ENCODE data around the gene HDAC4.

Gene HDAC4

GRCh38 chr2:239371726-239372686 lies 28.8 kb downstream of the HDAC4 start:
- H3K4me3 ChIP-seq (ENCODE audit: low read length), result no peak overlapping the region
- no peak for TF ChIP-seq CTCF (conservative IDR thresholded peaks at IDR 0.05; ENCODE audit: low read length)

GRCh38 chr2:239370876-239371725 lies 29.7 kb downstream of the HDAC4 start:
- no peak for TF ChIP-seq CTCF (conservative IDR thresholded peaks at IDR 0.05; ENCODE audit: low read length)
- no peak for DNase-seq (ENCODE audit: low read depth)
- no peak overlapping the region for H3K4me3 ChIP-seq (ENCODE audit: low read length)

More at GRCh38 chr2:239371726-239372686, 28.8 kb downstream of the HDAC4 start:
- DNase-seq (ENCODE audit: low read depth), result no peak

- TF ChIP-seq CTCF (conservative IDR thresholded peaks at IDR 0.05; ENCODE audit: low read length), result no peak
- no peak overlapping the region for H3K4me3 ChIP-seq (ENCODE audit: low read length)
- DNase-seq (ENCODE audit: low read depth), result no peak
These were observed 30.4 kb downstream of the HDAC4 start for GRCh38 chr2:239370403-239370802.

GRCh38 chr2:239369631-239370161 lies 31.1 kb downstream of the HDAC4 start:
- H3K4me3 ChIP-seq (ENCODE audit: low read length), result no peak overlapping the region
- peak; percentile 74 for DNase-seq (ENCODE audit: low read depth)
- TF ChIP-seq CTCF (conservative IDR thresholded peaks at IDR 0.05; ENCODE audit: low read length), result no peak

- no peak for TF ChIP-seq CTCF (conservative IDR thresholded peaks at IDR 0.05; ENCODE audit: low read length)
- H3K4me3 ChIP-seq (ENCODE audit: low read length), result no peak overlapping the region
- DNase-seq (ENCODE audit: low read depth), result no peak
These were observed 31.8 kb downstream of the HDAC4 start for GRCh38 chr2:239368906-239369552.

GRCh38 chr2:239368321-239368720 lies 32.5 kb downstream of the HDAC4 start:
- H3K4me3 ChIP-seq (ENCODE audit: low read length), result no peak overlapping the region
- TF ChIP-seq CTCF (conservative IDR thresholded peaks at IDR 0.05; ENCODE audit: low read length), result no peak
- no peak for DNase-seq (ENCODE audit: low read depth)
